Activated T-helper 9 cell treated with anti-CD3 and anti-CD28 coated beads, Interleukin-2, amount 50 U/mL, for 16 hours (primary cell): ENCODE results near the gene RAPH1.
A peak's percentile ranks its signal among the peaks of the same experiment; 100 is the strongest.

Source experiments
- DNase-seq: peaks from one replicate; pipeline ENCODE4 v3.0.0-alpha.2; 2020; ENCODE audit warnings: low read depth

RAPH1 gene

DNA sequence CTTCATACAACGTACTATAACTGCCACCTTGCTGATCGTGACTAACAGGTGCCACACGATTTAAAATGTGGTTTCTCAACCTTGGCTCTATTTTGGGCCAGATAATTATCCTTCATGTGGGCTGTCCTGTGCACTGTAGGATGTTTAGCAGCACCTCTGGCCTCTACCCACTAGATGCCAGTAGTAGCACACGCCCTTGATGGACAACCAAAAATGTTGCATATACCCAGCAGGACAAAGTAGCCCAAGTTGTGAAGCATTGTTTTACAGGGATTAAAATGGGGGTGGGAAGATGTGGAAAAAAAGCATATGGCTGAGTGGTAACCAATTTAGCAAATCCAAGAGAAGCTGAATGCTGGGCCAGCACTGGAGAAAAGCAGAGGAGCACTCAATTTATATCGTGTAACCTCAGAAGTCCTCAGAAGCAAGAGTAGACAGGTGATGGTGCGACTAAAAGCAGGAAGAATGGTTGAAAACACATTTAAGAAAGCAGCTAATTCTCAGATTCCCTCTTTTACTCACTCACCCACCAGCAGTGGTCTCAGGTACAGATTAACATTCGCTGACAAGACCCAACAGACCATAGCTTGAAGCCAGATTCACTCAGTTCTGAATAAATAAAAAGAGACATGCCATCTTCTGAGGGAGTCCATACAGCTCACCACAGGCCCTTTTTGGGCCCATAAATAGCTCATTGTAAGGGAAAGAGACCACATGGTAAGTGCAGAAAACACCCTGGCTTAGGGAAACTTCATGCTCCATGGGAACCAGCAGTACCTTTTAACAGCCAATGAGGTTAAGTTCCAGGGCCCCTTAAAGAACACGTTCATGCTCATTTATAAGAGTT lies 50.6 kb downstream of the RAPH1 start:
- DNase-seq, result peak; percentile 16

DNA sequence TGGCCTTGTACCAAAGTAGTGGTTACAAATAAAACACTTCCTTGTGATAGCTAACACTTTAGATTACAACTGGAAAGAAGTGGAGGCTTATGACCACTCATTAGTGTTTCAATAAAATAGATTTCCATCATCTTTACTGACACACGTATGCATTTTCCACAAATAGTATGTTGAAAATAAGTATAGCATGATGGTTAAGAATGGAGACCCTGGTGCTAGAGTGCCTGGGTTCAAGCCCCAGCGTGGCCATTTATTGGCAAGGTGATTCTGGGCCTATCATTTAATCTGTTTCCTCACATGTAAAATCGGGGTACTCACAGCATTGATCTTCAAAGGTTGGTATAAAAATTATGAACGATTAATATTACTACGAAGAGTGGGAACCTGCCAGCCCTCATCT lies 54.5 kb downstream of the RAPH1 start:
- no peak for DNase-seq

DNA sequence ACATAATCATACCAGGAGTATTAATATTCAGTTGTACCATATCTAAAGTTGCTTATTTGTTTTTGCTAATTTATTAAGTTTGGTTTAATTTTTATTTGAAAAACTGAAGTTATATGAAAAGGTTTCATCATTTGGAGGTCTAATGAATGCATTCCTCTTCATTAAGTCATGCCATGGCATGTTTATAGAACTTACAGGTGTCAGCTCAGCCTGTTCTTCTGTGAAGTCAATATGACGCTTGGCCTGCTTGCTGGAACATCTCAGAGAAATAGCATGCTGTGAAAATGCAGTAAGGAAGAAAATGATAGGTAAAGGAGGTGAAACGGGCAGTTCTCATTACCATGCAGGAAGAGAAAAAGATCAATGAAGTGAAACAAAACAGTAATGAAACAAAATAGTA lies 58.2 kb downstream of the RAPH1 start:
- DNase-seq, result no peak

DNA sequence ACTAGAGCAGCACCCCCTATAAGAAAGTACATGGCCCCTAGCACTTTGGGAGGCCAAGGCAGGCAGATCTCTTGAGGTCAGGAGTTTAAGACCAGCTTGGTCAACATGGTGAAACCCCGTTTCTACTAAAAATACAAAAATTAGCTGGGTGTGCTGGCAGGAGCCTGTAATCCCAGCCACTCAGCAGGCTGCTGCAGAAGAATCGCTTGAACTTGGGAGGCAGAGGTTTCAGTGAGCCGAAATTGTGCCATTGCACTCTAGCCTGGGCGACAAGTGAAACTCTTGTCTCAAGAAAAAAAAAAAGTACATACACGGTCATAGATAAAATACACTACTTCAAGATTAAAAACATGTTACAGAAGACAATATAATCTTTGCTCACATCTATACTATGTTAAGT lies 63.8 kb downstream of the RAPH1 start:
- no peak for DNase-seq

DNA sequence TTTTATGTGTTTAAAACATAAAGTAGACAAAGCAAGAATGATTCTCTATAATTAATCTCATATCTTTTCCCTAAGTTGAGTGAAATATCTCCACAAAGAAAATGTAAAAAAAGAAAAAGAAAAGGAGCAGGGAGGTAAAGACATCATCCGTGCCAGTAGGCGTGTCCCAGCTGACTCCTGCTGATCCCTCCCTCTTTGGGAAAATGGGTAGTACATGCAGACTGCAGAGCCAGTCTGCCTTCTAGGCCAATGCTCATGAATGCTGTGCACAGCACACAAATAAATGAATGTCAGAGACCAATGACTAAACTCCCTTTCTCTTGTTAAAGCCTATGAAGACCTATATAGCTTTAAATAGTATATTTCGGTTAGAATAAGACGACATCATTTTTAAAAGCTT lies 64.7 kb downstream of the RAPH1 start:
- no peak for DNase-seq

DNA sequence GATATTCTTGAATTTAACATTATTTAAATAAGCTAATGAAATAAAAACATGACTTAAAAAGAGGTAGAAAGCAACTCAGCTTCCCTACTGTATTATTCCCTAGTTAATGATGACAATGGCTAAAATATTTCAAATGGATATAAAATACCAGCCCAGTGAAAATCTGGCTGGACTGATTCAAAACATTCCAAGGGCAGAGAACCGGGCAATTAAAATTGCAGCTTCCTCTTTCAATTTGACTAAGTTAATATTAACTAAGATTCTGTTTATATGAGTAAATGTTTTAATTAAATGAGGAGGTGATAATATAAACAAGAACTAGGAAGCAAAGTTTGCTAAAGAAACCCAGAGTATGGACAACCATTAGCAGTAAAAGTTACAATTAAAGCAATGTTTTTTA lies 65.6 kb downstream of the RAPH1 start:
- no peak for DNase-seq

DNA sequence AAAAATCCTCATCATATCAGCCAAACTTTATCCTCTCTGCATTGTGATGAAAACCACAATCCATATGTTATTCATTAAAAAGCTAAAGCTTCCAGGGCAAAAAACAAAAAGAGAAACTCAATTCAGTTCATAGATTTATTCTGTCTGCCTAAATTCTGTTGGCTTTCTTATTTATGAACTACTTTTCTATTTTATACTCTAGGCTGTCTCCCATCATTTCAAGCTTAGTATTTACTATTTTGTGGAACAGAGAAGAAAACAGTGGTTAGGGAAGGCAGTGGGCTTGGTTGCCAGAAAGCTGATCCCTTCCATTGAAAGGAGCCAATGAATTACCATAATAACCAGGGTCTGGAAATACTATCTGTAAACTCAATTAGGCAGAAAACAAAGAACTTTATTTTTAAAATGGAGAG lies 71.8 kb downstream of the RAPH1 start:
- no peak for DNase-seq

DNA sequence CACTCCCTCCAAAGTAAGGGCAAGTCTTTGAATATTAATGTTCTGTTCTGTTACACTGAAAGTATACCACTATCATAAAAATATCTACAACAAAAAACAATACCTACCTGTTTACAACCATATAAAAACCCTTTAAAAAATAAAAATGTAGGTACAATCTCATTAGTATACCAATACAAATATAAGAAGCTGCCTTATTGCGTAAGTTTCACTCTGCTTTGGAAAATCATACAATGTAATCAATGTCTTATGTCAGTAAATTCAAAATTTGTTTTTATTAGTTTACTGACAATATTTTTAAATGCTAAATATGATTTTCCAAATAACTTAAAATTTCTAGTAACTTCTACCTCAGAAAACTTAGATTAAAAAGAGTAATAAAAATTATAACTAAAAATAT lies 72.8 kb downstream of the RAPH1 start:
- DNase-seq, result no peak

DNA sequence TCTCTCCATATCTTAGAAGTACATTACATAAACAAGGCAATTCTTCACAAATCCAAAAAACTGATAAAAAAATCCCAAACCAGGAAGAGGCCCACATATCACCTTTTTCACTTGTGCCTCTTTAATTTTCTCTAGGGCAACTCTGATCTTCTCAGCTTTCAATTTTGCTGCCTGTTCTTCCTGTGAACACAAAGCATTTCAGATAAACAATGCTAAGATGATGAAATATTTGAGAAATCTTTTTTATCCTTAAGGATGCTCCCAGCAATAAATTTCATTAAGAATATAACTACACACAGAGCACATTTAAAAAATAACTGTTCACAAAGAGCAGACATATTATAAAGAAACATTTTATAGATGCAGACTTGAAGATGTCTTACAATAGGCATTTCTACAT lies 73.4 kb downstream of the RAPH1 start:
- DNase-seq, result no peak

DNA sequence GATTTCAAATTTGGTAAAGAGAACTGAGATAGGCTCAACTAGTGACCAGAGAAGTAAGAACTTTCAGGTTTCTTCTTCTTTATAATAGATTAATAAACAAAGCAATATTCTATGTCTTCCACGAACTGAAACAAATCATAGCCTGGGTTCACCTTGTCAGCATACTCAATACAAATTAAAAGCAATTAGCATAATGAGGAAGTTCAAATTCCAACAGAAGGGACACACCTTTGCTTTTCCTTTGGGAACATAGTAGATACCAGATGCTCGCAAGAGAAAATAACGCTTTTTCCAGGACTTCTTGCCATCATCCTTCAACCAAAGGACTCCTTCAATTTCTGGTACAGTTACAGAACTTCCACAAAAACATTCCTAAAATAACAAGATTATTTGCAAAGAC lies 79.9 kb downstream of the RAPH1 start:
- DNase-seq, result no peak

DNA sequence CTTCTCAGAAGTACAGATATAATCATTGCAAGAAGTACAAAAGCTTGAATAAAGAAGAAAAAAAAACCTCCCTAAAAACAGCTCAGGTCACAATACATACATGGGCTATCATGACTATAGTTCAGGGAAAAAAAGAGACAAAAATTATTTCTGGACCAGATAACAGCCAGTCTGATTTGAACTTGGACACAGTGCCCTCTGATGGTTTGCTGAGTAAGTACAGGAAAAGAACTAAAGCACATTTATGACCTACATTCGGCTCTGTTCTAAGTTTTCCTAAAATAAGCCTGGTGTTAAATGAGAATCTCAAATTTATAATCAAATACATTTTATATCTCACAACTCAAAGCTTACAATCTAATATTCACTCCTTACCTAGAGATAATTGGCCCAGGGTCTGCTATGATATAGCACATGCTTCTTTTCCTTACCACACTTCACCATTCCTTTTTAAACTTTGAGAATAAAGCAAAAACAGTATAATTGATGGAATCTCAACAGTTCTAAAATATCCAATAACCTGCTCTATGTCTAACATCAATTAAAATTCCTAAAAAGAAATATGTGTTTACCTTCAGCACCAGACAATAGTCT lies 81.1 kb downstream of the RAPH1 start:
- no peak for DNase-seq

DNA sequence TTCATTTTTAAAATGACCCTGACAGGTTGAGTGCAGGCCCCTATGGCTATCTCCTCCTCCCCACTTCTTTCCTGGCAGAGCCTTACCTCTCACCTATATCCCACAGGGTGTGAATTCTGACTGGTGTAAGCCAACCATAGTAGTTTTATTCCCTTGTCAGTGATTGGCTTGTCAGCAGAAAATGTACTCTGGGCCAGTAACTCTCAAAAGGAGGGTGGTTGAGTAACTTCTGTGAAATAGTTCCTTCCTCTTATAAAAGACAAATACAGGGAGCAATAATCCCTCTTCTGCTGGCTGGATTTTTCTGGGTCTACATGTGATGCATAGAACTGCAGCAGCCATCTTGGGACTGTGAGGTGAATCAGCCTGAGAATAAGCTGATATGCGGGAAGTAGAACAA lies 83.4 kb downstream of the RAPH1 start:
- no peak for DNase-seq

DNA sequence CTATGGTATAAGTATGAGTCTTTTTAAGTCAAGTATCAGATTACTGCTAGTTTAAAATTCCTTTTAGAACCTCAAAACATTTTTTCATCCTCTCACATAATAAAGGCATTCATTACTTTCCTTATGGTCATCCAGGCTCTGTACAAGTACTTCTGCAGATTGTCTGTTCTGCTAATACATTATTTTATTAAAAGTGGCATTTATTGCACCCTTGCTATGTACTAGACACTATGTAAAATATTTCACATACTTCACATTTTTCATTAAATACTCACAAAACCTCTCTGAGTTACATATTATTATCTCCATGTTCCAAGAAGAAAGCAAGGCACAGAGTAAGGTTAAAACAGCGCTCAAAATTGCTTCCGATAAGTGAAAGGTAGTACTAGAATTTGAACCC lies 84.1 kb downstream of the RAPH1 start:
- DNase-seq, result no peak

DNA sequence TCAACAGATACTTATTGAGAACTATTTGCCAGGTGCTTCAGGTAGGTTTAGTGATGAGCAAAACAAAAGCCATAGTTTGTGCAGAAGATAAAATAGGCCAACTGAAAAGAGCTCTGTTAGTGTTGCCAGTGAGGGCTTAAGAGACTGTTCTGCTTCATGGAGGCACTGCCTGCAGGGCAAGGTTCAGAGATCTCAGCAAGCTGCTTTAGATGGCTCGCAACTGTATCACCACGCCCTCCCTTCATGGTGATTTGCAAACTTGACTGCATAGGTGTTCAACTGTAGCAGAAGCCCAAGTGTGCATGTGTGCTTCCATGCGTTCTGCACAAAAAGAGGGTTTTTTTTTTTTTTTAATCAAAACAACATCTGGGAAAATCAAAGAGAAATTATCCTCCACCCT lies 84.5 kb downstream of the RAPH1 start:
- DNase-seq, result no peak

DNA sequence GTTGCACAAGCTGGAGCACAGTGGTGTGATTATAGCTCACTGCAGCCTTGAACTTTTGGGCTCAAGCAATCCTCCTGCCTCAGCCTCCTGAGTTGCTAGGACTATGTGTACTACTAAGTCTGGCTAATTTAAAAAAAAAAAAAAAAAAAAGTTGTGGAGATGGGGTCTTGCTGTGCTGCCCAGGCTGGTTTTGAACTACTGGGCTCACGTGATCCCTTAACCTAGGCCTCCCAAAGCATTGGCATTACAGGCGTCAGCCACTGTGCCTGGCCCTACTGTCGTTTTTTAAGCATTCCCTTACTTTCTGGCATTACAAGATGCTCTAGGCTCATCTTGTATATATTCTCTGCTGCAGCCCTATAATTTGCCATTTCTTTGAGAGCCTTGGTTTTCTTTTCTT lies 88.3 kb downstream of the RAPH1 start:
- DNase-seq, result no peak

DNA sequence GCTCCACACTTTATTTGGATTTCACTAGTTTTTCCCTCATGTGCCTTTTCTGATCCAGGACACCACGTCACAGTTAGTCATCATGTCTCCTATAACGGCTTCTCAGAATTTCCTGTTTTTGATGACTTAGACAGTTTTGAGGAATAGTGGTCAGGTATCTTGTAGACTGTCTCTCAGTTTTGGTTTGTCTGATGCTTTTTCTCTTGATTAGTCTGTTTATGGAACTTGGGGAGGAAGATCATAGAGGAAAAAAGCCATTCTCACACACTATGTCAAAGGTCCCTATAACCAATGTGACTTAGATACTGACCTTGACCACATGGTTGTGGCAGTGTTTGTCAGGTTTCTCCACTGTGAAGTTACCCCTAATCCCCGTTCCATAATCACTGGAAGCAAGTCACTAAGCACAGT lies 89.0 kb downstream of the RAPH1 start:
- DNase-seq, result no peak

DNA sequence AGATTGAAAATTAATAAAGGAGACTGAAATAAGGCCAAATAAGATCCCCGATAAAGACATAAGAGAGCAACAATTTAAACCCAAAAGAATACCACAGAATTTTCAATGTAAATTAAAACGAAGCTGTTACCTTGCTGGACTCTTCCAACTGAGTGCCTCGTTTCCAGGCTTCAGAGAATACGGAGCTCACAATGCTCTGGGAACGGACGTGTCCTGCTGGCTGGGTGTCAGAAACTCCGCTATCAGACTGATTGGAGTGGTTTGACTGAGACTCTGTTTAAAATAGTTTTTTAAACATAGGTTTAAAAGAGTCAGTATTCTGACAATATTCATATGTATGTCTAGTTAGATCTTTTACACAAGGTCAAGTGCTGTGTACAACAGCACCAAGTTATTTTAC lies 90.4 kb downstream of the RAPH1 start:
- DNase-seq, result no peak

DNA sequence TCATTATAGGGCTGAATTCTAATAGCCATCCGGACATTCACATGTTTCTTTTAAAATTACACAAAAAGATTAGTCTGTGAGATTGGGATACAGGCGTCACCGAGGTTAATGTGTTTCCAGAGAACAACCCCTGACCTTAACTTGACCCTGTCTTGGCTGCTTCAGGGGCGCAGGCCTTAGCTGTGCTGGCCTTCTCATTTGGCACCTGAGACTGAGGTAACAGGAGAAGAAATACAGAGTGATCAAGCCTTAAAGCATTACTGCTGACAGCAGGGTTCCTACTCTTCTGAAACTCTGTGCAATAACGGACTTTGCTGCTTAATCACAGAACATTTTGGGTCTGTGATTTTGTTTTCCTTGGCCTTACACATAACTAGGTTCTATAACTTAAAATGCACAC lies 92.6 kb downstream of the RAPH1 start:
- DNase-seq, result no peak

DNA sequence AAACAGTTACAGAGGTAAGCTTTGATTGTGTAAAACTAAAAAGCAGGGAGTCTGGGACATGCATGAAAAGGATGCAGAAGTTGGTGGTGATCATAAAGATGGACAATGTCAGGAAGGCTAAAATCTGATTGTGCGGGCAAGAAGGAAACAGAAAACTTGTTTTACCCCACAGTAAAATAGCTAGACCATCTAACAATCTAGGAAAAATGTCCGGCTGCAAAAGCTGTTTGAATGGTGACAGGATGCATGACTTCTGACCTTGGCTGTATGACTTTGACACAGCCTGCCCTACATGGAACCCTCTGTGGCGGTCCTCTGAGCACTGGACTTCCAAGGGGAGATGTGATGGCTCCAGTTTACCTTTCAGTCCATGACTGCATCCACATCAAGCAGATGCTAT lies 93.6 kb downstream of the RAPH1 start:
- DNase-seq, result no peak

DNA sequence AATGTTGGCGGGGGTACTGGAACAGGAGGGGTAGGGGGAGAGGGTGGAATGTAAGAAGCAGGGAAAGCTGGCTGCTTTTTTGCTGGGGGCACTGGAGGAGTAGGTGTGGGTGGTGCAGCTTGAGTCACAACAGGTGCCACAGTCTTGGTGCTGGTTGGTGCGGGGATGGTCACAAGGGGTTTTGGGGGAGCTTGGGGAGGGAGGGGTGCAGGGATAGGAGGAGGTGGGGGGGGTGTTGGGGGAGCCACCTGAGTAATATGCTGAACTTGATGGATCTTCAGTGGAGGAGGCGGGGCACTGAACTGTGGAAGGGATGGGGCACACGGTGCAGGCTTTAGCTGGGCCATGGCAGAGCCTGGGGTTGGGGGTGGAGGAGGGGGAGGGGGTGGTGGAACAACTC lies 94.4 kb downstream of the RAPH1 start:
- DNase-seq, result no peak

DNA sequence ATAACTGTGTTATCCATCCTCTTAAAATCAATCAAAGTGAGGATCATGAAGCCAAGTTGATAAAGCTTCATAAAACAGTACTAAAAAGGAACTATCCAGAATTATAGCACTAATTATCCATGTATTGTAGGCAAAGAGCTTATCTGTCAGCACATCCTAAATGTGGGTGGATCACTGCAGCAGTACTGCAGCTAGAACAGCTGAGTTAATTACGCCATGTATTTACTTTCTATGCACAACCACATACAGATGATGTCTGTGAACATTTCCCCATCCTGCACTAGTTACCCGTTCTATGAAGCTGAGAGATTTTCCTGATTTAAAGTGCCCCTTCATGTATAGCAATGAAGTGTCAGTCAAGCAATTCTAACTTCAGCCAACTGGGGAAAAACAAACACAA lies 96.6 kb downstream of the RAPH1 start:
- DNase-seq, result no peak

DNA sequence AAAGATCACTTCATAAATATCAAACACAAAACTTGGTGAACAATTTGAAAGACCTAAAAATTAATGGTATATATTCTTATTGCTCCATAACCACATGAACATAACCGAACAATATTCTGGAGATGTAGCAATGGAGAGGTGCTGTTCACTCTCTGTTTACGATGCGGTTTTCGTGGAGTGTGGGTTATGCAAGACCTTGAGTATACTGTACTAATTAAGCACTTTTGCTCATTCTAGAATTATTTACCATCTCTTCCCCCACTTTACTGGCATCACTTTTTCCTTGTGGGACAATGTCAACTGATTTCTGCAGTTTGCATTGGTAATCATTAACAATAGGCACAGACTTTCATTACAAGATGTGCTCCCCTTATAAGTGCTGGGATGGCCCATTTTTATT lies 97.6 kb downstream of the RAPH1 start:
- no peak for DNase-seq

DNA sequence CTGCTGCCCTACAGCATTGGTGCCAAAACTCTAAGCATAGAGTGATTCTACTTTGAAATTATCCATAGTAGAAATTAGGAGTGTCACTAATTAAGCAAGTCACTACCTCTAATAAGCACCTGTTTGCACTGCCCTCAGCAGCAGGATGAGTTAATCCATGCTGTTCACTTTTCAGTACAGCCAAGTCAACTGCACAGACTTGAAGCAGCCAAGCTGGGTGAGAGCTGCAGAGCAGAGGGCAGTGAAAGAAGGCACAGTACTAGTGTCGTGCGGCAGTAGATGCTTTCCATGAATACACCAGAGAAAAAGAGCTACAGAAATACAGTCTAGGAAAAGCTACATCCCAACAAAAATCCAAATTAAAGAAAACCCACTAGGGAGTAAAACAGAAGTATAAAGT lies 98.6 kb downstream of the RAPH1 start:
- DNase-seq, result no peak

DNA sequence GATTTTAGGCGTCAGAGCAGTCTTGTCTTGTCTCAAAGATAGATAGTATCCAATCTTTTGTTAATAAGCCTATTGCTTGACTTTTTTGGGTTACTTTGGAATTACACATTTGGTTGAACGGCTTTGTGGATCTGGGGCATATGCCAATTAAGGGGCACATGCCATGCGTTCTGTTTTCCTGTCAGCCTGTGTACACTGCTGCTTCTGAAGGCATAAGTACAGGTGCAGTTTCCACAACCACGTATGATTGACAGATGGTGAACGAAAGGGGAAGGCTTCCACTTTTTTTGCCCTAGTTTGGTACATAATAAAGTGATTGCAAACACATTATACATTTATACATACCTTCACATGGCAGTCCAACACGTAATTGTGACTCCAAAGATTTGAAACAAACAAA lies 102.3 kb downstream of the RAPH1 start:
- DNase-seq, result no peak
